OCI-LY3 (cell line): ENCODE data around the gene TP63.

Experiments used
- CTCF ChIP-seq: fragments of 200-600, 300-600 bp; sonication (generic); IDR thresholded peaks from 2 replicates; pipeline ENCODE4 v1.5.1; 2014; ENCODE audit warnings: antibody characterized with exemption, low read length, low read depth
- EZH2phosphoT487 ChIP-seq: fragments of 200-600 bp; shearing (Covaris generic); IDR thresholded peaks from 2 replicates; pipeline ENCODE4 v1.6.1; 2018; ENCODE audit warnings: antibody characterized with exemption, mixed run types, low read depth

DNA sequence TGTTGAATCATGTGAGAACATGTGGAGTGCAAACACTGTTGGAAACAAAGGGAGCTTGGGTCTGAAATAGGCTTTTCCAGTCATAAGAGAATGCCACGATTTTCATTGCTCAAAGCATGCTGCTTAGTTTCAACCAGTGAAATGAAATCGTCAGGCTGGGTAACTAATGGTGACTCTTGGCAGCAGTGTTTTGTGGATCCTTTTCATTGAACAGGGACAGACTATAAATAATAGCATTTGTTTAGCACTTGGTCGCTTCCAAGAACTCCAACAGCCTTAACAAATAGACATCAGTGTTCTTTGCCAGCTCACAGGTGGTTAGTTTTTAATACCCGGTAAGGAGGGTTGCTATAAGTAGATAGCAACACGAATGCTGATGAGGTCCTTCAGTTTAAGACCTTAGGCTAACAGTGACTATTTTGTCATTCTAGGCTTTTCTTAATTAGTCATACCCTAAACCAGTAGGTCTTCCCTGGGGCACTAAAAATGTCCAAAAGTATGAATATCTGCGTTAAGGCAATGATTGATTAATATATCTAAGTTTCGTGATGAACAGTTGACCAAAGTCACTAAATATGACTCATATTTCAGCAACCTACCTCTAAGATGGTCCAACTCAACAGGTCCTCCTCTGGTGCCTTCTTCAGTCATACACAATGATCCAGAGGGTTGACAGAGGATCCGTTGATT, 15.8 kb downstream of the TP63 start:
- TF ChIP-seq CTCF (no peak), EZH2phosphoT487 (no peak)
